ENCODE results near the gene KDM4D.

- TF ChIP-seq CTCF (IDR thresholded peaks at IDR 0.05; ENCODE audit: borderline replicate concordance, extremely low read depth, low read length, poor library complexity, severe bottlenecking) (no peak), EZH2 (IDR thresholded peaks at IDR 0.05; ENCODE audit: borderline replicate concordance, low read depth, low read length, severe bottlenecking) (no peak)
These were observed 12.3 kb upstream of the KDM4D start for GRCh38 chr11:94961255-94961654.
